CD4-positive, alpha-beta T cell (primary cell): ENCODE measurements around the gene MTERF4. TPM values are rescaled to one million over a fixed set of nuclear protein-coding genes. Genes with fewer than 3 reads are reported as not detected.
A peak's percentile ranks its signal among the peaks of the same experiment; 100 is the strongest.

ENCODE experiments used
- ATAC-seq: fragments of 200-7000 bp; cut with Tn5 transposase; one replicate; pipeline ENCODE4 v1.10.0; 2022; ENCODE audit warnings: mild to moderate bottlenecking; ENCODE audit not compliant: poor library complexity
- CTCF ChIA-PET: fragments of 350-600 bp; sonication (Branson Sonifier 250); formaldehyde crosslinking; loops from one replicate; lab custom pipeline; 2021; ENCODE audit warnings: antibody characterized with exemption, inconsistent platforms; lab: Charles Lee
- POLR2A ChIA-PET: fragments of 350-600 bp; sonication (Branson Sonifier 250); formaldehyde crosslinking; loops from one replicate; lab custom pipeline; 2021; ENCODE audit warnings: antibody characterized with exemption, inconsistent platforms; lab: Charles Lee
- DNase-seq, 14 experiments: peaks; one replicate each; pipeline ENCODE4 v3.0.0-alpha.2; 2013 to 2020; ENCODE audit warnings: mixed read lengths in 2 of 14
- H3K27ac ChIP-seq, 2 donors: one replicate each; pipeline versions ENCODE4 v1.5.1 to v1.7.0; 2013; ENCODE audit warnings: low read length in 2 of 2, low read depth in 1 of 2, mild to moderate bottlenecking in 1 of 2
- H3K27me3 ChIP-seq, 2 experiments: 1 replicate in 1 of 2; 2 replicates in 1 of 2; pipeline versions ENCODE4 v1.6.1 to v1.7.0; 2013; ENCODE audit warnings: low read length in 2 of 2, control low read depth in 1 of 2, mild to moderate bottlenecking in 1 of 2, moderate library complexity in 1 of 2; ENCODE audit not compliant: insufficient read depth in 2 of 2, control insufficient read depth in 1 of 2
- H3K36me3 ChIP-seq: one replicate; pipeline ENCODE4 v1.6.1; 2013; ENCODE audit warnings: low read length, control low read depth; ENCODE audit not compliant: insufficient read depth
- H3K4me1 ChIP-seq: one replicate; pipeline ENCODE4 v1.6.1; 2013; ENCODE audit warnings: low read length, control low read depth; ENCODE audit not compliant: insufficient read depth
- H3K4me3 ChIP-seq: one replicate; pipeline ENCODE4 v1.5.1; 2013; ENCODE audit warnings: mild to moderate bottlenecking, low read length, moderate library complexity
- H3K9me3 ChIP-seq, 2 experiments: 1 replicate in 1 of 2; 2 replicates in 1 of 2; pipeline versions ENCODE4 v1.6.1 to v1.7.0; 2013; ENCODE audit warnings: low read length in 2 of 2, mild to moderate bottlenecking in 2 of 2, control low read depth in 1 of 2, moderate library complexity in 1 of 2; ENCODE audit not compliant: control insufficient read depth in 1 of 2, insufficient read depth in 1 of 2
- H3K27ac Mint-ChIP-seq: one replicate; pipeline ENCODE4 v1.8.0; 2020; ENCODE audit warnings: mixed read lengths
- H3K27me3 Mint-ChIP-seq: one replicate; pipeline ENCODE4 v1.8.0; 2021; ENCODE audit warnings: mixed read lengths
- H3K36me3 Mint-ChIP-seq: one replicate; pipeline ENCODE4 v1.8.0; 2021; ENCODE audit warnings: low read depth, mixed read lengths
- H3K4me1 Mint-ChIP-seq: one replicate; pipeline ENCODE4 v1.8.0; 2021; ENCODE audit warnings: low read depth, mixed read lengths
- H3K4me3 Mint-ChIP-seq: one replicate; pipeline ENCODE4 v1.8.0; 2020; ENCODE audit warnings: mild to moderate bottlenecking, mixed read lengths
- H3K9me3 Mint-ChIP-seq: one replicate; pipeline ENCODE4 v1.8.0; 2020; ENCODE audit warnings: mixed read lengths
- CTCF ChIP-seq: fragments of 200-600 bp; IDR thresholded peaks from one replicate; pipeline ENCODE4 v1.8.0; 2022; ENCODE audit warnings: antibody characterized with exemption, mild to moderate bottlenecking
- intact Hi-C, 2 experiments: fragments of 100-400 bp; cut with DNase I in 1 of 2; cut with micrococcal nuclease in 1 of 2; formaldehyde crosslinking; loops; one replicate each; pipeline versions ENCODE4 v1.15.1 to v1.9.0; 2023 to 2025; cut with DNase I, micrococcal nuclease
- total RNA-seq, 174 experiments: library from RNA in 2 of 174; stranded (reverse) in 2 of 174; gene quantifications; one replicate each; pipeline ENCODE4 v1.2.3 and lab custom pipeline; 2021 to 2026

Gene MTERF4
- total RNA-seq, 2 experiments from 2014 or later, result 84.0 to 87.5 TPM

DNA sequence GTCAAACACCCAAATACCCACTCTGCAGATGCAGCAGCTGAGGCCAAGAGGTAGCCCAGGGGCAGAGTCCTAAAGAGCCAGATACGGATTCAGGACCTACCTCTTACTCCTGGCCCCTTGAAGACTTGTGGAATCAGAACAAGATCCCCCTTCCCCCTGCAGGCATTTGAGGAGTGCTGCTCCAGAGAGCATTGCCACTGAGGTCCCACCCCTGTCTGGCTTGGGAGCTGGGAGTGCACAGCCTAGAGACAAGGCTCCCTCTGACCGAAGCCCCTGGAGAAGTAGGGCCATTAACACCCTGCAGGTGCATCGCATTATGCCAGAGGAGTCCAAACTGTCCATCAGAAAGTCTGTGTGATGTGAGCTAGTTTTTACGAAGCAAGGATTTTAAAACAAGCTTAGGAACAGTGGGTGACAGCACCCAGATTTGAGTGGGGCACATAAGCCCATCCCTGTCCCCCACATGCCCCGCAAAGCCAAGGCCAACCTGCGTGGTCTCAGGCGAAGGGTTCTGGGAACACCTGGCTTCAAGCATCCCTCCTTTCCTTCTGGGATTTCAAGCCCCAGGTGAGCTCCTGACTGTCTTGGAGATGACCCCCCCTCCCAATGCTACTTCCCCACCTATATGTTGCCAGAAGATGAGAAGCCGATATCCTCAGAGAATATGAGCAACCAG, 48.4 kb downstream of the MTERF4 start:
- CTCF ChIA-PET, result no interaction called here
- no peak overlapping the region for H3K4me3 Mint-ChIP-seq
- no peak overlapping the region for H3K27ac Mint-ChIP-seq

DNA sequence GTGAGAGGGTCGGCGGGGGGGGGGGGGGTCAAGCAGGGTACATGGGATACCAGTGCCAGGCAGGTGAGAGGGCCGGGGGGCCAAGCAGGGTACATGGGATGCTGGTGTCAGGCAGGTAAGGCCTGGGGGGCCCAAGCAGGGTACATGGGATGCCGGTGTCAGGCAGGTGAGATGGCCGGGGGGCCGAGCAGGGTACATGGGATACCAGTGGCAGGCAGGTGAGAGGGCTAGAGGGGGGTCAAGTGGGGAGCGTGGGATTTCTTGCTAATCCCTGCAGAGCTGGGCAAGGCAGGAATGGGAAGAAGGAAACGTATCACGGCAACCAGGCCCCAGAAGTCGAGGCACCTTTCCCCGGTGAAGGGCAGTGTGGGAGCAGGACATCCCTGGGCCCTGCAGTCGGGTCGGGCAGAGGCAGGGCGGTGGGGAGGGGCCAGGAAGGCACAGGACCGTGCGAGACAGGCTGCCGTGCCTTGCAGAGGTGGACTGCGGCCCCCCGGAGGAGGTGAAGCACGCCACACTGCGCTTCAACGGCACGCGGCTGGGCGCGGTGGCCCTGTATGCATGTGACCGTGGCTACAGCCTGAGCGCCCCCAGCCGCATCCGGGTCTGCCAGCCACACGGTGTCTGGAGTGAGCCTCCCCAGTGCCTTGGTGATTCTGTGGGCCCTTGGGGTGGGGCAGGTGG, 49.3 kb downstream of the MTERF4 start:
- no peaks in the 10 kb centered on the region for H3K36me3 Mint-ChIP-seq
- no peak overlapping the region for H3K4me3 Mint-ChIP-seq
- Histone ChIP-seq H3K4me3 (no peak overlapping the region), H3K27ac (no peak overlapping the region), H3K27me3 (no peaks in the 10 kb centered on the region), H3K36me3 (no peaks in the 10 kb centered on the region), H3K9me3 (no peaks in the 10 kb centered on the region), H3K4me1 (no peaks in the 10 kb centered on the region)
- H3K27me3 Mint-ChIP-seq, result no peaks in the 10 kb centered on the region
- ATAC-seq (no peak), DNase-seq (no peak)
- CTCF ChIA-PET, result no interaction called here
- intact Hi-C loops, result loop anchor here in 1 of 2 experiments (5.0 kb wide), 1 partner anchor 71 kb away; no protein-coding TSS in a partner anchor
- no peak overlapping the region for H3K27ac Mint-ChIP-seq
- POLR2A ChIA-PET, result no interaction called here
- no peak for TF ChIP-seq CTCF
- no peaks in the 10 kb centered on the region for H3K4me1 Mint-ChIP-seq
- no peaks in the 10 kb centered on the region for H3K9me3 Mint-ChIP-seq

More for the DNA sequence above, 48.4 kb downstream of the MTERF4 start:
- no peaks in the 10 kb centered on the region for H3K4me1 Mint-ChIP-seq
- H3K36me3 Mint-ChIP-seq, result no peaks in the 10 kb centered on the region
- intact Hi-C loops, result loop anchor here in 1 of 2 experiments (5.0 kb wide), 1 partner anchor 71 kb away; no protein-coding TSS in a partner anchor
- Histone ChIP-seq H3K27me3 (no peaks in the 10 kb centered on the region), H3K4me3 (no peak overlapping the region), H3K9me3 (no peaks in the 10 kb centered on the region), H3K27ac (no peak overlapping the region), H3K36me3 (no peaks in the 10 kb centered on the region), H3K4me1 (no peaks in the 10 kb centered on the region)
- POLR2A ChIA-PET, result no interaction called here
- no peaks in the 10 kb centered on the region for H3K27me3 Mint-ChIP-seq
- TF ChIP-seq CTCF, result no peak
- no peaks in the 10 kb centered on the region for H3K9me3 Mint-ChIP-seq
- no peak for ATAC-seq
- no peak for DNase-seq

- no peak overlapping the region for H3K27ac ChIP-seq
- ChIA-PET POLR2A (no interaction called here), CTCF (no interaction called here)
- intact Hi-C loops, result loop anchor here in 1 of 2 experiments (5.0 kb wide), 1 partner anchor 70 kb away; no protein-coding TSS in a partner anchor
- H3K4me3 ChIP-seq, result no peak overlapping the region
- ATAC-seq (no peak), DNase-seq (peak in 2 of 14 experiments; percentile 5 to 10)
- Mint-ChIP-seq H3K4me3 (no peak overlapping the region), H3K4me1 (no peaks in the 10 kb centered on the region), H3K9me3 (no peaks in the 10 kb centered on the region), H3K27me3 (no peaks in the 10 kb centered on the region), H3K27ac (no peak overlapping the region), H3K36me3 (no peaks in the 10 kb centered on the region)
- no peaks in the 10 kb centered on the region for H3K27me3 ChIP-seq
- no peak for TF ChIP-seq CTCF
- no peaks in the 10 kb centered on the region for H3K9me3 ChIP-seq
- no peaks in the 10 kb centered on the region for H3K4me1 ChIP-seq
- no peaks in the 10 kb centered on the region for H3K36me3 ChIP-seq
These were observed 50.3 kb downstream of the MTERF4 start for GRCh38 chr2:241051578-241052487.
